Ovary (tissue), 3 donors: ENCODE results near the gene SLC1A6.

Source experiments
- CTCF ChIP-seq, 3 donors: fragments of 450-650 bp in 2 of 3; fragments of 200-600 bp in 1 of 3; IDR thresholded peaks; one replicate each; pipeline versions ENCODE4 v1.5.1 to v1.8.0; 2016 to 2022; ENCODE audit warnings: antibody characterized with exemption in 3 of 3, mild to moderate bottlenecking in 1 of 3
- EP300 ChIP-seq: sonication (generic); formaldehyde crosslinking; IDR thresholded peaks from one replicate; pipeline ENCODE4 v1.6.1; 2017; ENCODE audit warnings: antibody characterized with exemption
- POLR2A ChIP-seq: fragments of 450-650 bp; IDR thresholded peaks from one replicate; pipeline ENCODE4 v1.6.1; 2017; ENCODE audit warnings: antibody characterized with exemption, mild to moderate bottlenecking, moderate library complexity
- donor health status: DM: no; HTN: no; CAD: no.

GRCh38 chr19:14952767-14953166 lies 26.9 kb downstream of the SLC1A6 start:
- TF ChIP-seq POLR2A (no peak), CTCF (IDR thresholded peaks at IDR 0.05) (no peak), EP300 (no peak)
